Epithelial cell of alveolus of lung (primary cell): Measurements from ENCODE around the gene ERI3. TPM values are rescaled to one million over a fixed set of nuclear protein-coding genes. Genes with fewer than 3 reads are reported as not detected.

Experiments
- total RNA-seq: library from RNA; depleted of rRNA; stranded (reverse); fragments of >200 nt; gene quantifications from 2 replicates; pipeline ENCODE4 v1.2.1, GENCODE V29; 2015

Gene ERI3, protein sequence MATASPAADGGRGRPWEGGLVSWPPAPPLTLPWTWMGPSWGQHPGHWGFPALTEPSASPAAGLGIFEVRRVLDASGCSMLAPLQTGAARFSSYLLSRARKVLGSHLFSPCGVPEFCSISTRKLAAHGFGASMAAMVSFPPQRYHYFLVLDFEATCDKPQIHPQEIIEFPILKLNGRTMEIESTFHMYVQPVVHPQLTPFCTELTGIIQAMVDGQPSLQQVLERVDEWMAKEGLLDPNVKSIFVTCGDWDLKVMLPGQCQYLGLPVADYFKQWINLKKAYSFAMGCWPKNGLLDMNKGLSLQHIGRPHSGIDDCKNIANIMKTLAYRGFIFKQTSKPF
- 55.4 and 77.3 TPM in 2 replicates for total RNA-seq

DNA sequence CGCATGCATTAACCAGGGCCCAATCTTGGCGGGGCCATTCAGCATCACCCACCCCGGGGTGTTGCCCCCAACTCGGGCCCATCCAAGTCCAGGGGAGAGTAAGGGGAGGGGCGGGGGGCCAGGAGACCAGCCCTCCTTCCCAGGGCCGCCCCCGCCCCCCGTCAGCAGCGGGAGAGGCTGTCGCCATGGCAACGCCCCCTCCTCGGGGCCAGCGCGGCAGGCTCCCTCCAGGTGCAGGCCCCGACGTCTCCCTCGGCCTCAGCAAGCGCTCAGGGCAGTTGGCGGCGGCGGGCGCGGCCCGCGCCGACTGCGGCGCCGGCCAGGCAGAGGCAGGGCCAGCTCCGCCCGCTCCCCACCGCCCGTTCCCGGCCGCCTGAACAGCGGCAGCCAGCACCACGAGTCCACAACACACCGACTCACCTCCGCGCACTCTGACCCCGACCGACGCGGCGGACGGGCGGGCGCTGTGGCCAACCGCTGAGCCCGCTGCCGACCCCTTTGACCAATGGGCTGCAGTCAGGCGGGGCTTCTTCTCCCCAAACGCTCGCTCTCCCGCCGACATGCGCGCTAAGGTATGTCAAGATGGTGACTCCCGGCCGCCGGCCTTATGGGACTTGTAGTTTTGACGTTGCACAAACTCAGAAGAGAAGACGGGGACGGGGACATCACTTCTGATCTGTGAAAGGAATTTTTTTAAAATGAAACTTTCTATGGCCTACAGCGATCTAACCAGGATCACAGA is at the start of gene ERI3:
ERI3 (minus strand) TSS at position 418 of the 742 bp plus-strand sequence; CDS start at position 187, 231 bp downstream.

DNA sequence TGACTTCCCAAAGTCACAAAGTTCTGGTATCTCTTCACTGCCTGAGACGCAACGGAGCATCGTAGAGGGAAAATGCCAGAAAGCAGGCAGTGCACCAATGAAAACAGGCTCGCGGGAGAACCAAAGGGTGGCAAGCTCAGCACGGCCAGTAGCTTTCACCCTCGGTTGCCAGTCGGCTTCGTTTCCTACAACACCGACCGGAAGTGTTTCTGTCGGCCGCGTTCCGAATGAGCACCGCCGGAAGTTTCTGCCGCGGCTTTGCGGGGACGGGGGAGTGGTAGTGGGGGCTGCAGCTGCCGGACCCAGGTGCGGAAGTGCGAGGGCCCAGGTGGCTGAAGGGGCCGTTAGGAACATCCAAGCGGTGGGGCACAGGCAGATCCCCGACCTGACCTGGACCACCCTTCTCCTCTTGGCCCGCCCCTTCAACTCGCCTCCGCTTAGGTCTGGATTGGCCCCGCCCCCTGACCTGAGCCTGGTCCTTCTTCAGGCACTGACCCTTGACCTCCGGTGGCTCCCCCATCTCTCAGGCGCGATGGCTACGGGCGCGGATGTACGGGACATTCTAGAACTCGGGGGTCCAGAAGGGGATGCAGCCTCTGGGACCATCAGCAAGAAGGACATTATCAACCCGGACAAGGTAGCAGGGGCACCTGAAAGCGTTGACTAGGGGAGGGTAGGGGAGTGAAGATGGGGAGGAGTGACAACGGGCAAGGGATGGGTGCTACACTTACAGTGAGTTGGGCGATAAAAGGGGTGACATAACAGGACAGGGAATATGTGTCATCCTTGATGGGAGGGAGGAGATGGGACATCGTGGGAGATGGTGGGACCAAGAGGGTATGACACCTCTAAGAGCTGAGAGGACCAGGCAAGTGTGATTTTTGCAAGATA is 141.6 kb downstream of the ERI3 start, which contains the start of gene DMAP1:
DMAP1 (plus strand) TSS at position 250 of the 891 bp plus-strand sequence; CDS start at position 533, 283 bp downstream.

Other genes with a start within 250 kb of the ERI3 start
- not detected in 2 replicates for gene KLF17, start 236.4 kb downstream of the ERI3 start, total RNA-seq
- gene KLF18, start 213.6 kb downstream of the ERI3 start, total RNA-seq: not detected in 2 replicates
- 30.4 and 32.8 TPM in 2 replicates for gene DMAP1, start 141.8 kb downstream of the ERI3 start, total RNA-seq
- gene RNF220, start 50.0 kb upstream of the ERI3 start, total RNA-seq: 59.4 and 78.7 TPM in 2 replicates